Subcutaneous adipose tissue (tissue), 4 donors: ENCODE data around the gene BCL2. TPM values are rescaled to one million over a fixed set of nuclear protein-coding genes. Genes with fewer than 3 reads are reported as not detected.

ENCODE experiments used
- total RNA-seq, 4 donors: library from RNA; depleted of rRNA; stranded (reverse); fragments of >200 nt; gene quantifications; one replicate each; pipeline ENCODE4 v1.1.0, GENCODE V29; 2016
- TF ChIP-seq, protein P1 (sequence below): fragments of 450-650 bp; IDR thresholded peaks from one replicate; pipeline ENCODE4 v1.5.1; 2016; ENCODE audit warnings: low read depth, mild to moderate bottlenecking, control low read depth, antibody characterized with exemption, moderate library complexity

Gene BCL2
- total RNA-seq, 4 donors from 2014 or later, result 50.3 to 82.5 (median 55.9) TPM

DNA sequence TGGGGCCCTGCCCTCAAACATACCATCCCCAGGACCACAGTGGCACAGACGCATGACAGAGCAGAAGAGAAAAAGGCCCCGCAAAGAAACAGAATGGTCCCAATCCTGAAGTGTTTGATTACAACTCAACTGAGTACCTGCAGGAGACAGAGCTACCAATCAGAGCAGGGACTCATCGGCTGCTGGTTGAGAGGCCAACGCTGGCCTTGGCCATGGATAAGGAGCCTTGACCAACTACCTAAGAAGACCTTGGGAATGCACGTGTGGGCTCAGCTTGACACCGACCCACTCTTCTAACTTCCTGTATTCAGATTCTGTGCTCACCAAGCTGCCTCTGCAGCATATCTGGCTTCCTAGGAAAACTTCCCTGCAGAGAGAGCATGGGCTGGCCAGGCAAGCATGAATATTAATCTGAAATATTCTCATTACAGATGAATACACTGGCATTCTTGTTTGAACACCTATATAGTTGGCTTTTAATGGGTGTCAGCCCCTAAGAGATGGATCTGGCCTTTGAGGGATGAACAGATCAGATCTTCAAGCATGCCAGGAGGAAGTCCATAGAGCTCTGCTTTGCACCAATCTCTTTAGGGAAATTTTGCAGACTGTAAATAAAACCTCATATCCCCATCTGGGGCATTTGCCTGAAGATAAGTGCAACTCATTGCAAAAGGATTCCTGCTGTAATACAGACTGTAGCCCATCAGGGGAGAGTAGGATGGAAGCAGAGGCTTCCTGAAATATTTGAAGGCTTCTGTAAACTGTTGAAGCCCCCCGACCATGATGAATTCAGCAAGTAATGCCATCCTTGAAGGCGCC, 135.4 kb downstream of the BCL2 start:
- TF ChIP-seq, protein P1, sequence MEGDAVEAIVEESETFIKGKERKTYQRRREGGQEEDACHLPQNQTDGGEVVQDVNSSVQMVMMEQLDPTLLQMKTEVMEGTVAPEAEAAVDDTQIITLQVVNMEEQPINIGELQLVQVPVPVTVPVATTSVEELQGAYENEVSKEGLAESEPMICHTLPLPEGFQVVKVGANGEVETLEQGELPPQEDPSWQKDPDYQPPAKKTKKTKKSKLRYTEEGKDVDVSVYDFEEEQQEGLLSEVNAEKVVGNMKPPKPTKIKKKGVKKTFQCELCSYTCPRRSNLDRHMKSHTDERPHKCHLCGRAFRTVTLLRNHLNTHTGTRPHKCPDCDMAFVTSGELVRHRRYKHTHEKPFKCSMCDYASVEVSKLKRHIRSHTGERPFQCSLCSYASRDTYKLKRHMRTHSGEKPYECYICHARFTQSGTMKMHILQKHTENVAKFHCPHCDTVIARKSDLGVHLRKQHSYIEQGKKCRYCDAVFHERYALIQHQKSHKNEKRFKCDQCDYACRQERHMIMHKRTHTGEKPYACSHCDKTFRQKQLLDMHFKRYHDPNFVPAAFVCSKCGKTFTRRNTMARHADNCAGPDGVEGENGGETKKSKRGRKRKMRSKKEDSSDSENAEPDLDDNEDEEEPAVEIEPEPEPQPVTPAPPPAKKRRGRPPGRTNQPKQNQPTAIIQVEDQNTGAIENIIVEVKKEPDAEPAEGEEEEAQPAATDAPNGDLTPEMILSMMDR, result no peak

GRCh38 chr18:63183378-63183777, 136.2 kb downstream of the BCL2 start:
- TF ChIP-seq, protein P1, result no peak

GRCh38 chr18:63182861-63183260, 136.7 kb downstream of the BCL2 start:
- TF ChIP-seq, protein P1, result no peak

GRCh38 chr18:63182310-63182772, 137.2 kb downstream of the BCL2 start:
- TF ChIP-seq, protein P1, result no peak

DNA sequence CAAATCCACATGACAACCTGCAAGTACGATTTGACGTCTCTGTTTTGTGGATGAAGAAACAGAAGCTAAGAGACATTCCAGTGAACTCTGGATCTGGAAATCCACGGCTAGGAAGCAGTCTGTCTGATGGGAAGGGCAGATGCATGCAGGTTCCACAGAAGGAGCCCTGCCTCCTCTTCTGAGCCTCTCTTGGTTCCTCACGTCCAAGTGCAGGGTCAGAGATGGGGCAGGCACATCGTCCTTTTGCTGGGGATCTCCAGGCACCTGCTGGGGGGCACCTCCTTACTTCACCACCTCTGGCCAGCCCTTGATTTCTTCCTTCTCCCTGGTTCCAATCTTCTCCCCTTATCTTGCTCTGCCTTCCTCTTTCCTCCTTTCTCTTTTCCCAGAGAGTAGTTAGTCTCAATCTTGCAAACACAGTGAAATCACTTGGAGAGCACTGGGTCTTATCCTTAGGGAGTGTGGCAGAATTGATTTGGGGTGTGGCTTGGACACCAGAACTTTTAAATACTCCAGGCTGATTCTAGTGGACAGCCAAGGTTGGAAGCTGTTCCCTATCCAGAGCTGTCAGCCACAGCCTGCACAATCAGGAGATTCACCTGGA, 137.8 kb downstream of the BCL2 start:
- TF ChIP-seq, protein P1, result no peak

- TF ChIP-seq, protein P1, result no peak
These were observed 138.6 kb downstream of the BCL2 start for GRCh38 chr18:63180971-63181376.

DNA sequence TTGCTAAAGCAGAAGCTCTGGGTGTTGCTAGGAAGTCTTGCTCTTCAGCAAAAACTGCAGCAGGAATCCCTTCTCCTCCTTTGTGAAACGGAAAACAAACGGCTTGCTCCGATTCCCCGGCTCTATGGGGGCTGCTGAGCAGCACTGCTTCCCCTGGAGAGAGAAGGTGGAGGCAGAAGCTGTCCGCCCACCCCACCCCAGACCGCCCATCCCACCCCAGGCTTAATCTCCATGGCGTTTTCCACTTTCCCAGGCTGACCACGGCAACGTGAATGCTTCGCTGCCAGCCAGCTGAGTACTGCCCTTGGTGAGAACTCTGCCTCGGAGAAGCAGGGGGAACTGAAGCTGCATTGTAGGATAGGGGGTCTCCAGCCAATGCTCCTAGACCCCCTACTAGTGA, 139.2 kb downstream of the BCL2 start:
- TF ChIP-seq, protein P1, result no peak
